Measurements from ENCODE around the gene GPR27. TPM values are rescaled to one million over a fixed set of nuclear protein-coding genes. Genes with fewer than 3 reads are reported as not detected.

GPR27 gene
- 0.11 and 0.12 TPM in 2 replicates for total RNA-seq

GRCh38 chr3:71753701-71754609 is at the start of gene GPR27:
TSS of gene GPR27 (plus strand) at chr3:71753855. CDS start at chr3:71754050, 195 bp downstream.

GRCh38 chr3:71725271-71725991 is 28.2 kb upstream of the GPR27 start, which contains the start of gene EIF4E3:
TSS of gene EIF4E3 (minus strand) at chr3:71725402. CDS start at chr3:71725367, 35 bp downstream.

GRCh38 chr3:71784914-71785531 is 31.4 kb downstream of the GPR27 start, which contains the start of gene PROK2:
TSS of gene PROK2 (minus strand) at chr3:71785148. CDS start at chr3:71785052, 96 bp downstream.

Other genes starting within 250 kb of the GPR27 start
- gene FOXP1, start 170.1 kb upstream of the GPR27 start, total RNA-seq = 67.3 and 69.9 TPM in 2 replicates
- gene EIF4E3, start 28.5 kb upstream of the GPR27 start, total RNA-seq = 1.2 and 2.2 TPM in 2 replicates
- gene PROK2, start 31.3 kb downstream of the GPR27 start, total RNA-seq = not detected in 2 replicates